K562 (cell line): ENCODE data around the gene GYS1. TPM values are rescaled to one million over a fixed set of nuclear protein-coding genes. Genes with fewer than 3 reads are reported as not detected.

Experiments
- AFF4 ChIP-seq: sonication (generic); formaldehyde crosslinking; IDR thresholded peaks from 2 replicates; pipeline ENCODE4 v1.8.0; 2023; ENCODE audit warnings: mild to moderate bottlenecking, missing genetic modification reagents
- ASH1L ChIP-seq: fragments of 450-650 bp; IDR thresholded peaks from 2 replicates; pipeline ENCODE4 v1.6.1; 2018; ENCODE audit warnings: borderline replicate concordance, mild to moderate bottlenecking, low read depth; ENCODE audit not compliant: partially characterized antibody
- BRF1 ChIP-seq: IDR thresholded peaks from 3 replicates; pipeline ENCODE4 v1.6.1; 2011; ENCODE audit warnings: borderline replicate concordance, mild to moderate bottlenecking; ENCODE audit not compliant: insufficient read length; ENCODE audit errors: extremely low read depth
- CHAMP1 ChIP-seq: fragments of 450-650 bp; IDR thresholded peaks from 2 replicates; pipeline ENCODE4 v1.6.1; 2016; ENCODE audit warnings: mild to moderate bottlenecking
- CHD4 ChIP-seq: fragments of 200-600 bp; sonication (generic); IDR thresholded peaks from 3 replicates; pipeline ENCODE4 v1.6.1; 2012; ENCODE audit warnings: low read depth, mild to moderate bottlenecking, mixed read lengths, low read length, inconsistent platforms; ENCODE audit not compliant: insufficient read depth, insufficient replicate concordance, poor library complexity, severe bottlenecking
- ETV5 ChIP-seq: sonication (generic); formaldehyde crosslinking; IDR thresholded peaks from 2 replicates; pipeline ENCODE4 v1.4.0; 2020; ENCODE audit warnings: low read depth, mild to moderate bottlenecking, missing genetic modification reagents
- MCM2 ChIP-seq: fragments of 450-650 bp; IDR thresholded peaks from 2 replicates; pipeline ENCODE4 v1.6.1; 2017; ENCODE audit warnings: low read depth, mild to moderate bottlenecking
- NCOA1 ChIP-seq: fragments of 450-650 bp; IDR thresholded peaks from 2 replicates; pipeline ENCODE4 v1.6.1; 2016; ENCODE audit warnings: low read depth
- POLR2H ChIP-seq: IDR thresholded peaks from 2 replicates; pipeline ENCODE4 v1.6.1; 2016; ENCODE audit warnings: missing genetic modification characterization, low read depth, mild to moderate bottlenecking, control low read depth, missing compliant biosample characterization, moderate library complexity
- SMARCA5 ChIP-seq: fragments of 450-650 bp; IDR thresholded peaks from 2 replicates; pipeline ENCODE4 v1.6.1; 2016
- SREBF1 ChIP-seq: fragments of 150-350 bp; IDR thresholded peaks from 2 replicates; pipeline ENCODE4 v1.6.1; 2014; ENCODE audit warnings: antibody characterized with exemption, low read depth, low read length, borderline replicate concordance
- ZBTB8A ChIP-seq: fragments of 450-650 bp; IDR thresholded peaks from 2 replicates; pipeline ENCODE4 v1.6.1; 2018; ENCODE audit warnings: mild to moderate bottlenecking, moderate library complexity; ENCODE audit not compliant: partially characterized antibody
- ZNF12 ChIP-seq: sonication (generic); formaldehyde crosslinking; IDR thresholded peaks from 2 replicates; pipeline ENCODE4 v1.4.0; 2020; ENCODE audit warnings: mild to moderate bottlenecking, missing genetic modification reagents
- ZNF174 ChIP-seq: fragments of 250-450 bp; sonication (Bioruptor Pico); IDR thresholded peaks from 2 replicates; pipeline ENCODE4 v1.4.0; 2020; ENCODE audit warnings: mild to moderate bottlenecking
- ZNF561 ChIP-seq: fragments of 450-650 bp; formaldehyde crosslinking; conservative IDR thresholded peaks from 2 replicates; pipeline ENCODE4 v1.4.0; 2020; ENCODE audit warnings: mild to moderate bottlenecking, moderate library complexity
- ZNF589 ChIP-seq: fragments of 200-800 bp; sonication (Bioruptor generic); IDR thresholded peaks from 2 replicates; pipeline ENCODE4 v1.6.1; 2016; ENCODE audit warnings: low read depth, missing genetic modification characterization, missing compliant biosample characterization
- ZSCAN32 ChIP-seq: fragments of 450-650 bp; formaldehyde crosslinking; IDR thresholded peaks from 2 replicates; pipeline ENCODE4 v1.4.0; 2020; ENCODE audit warnings: mild to moderate bottlenecking, moderate library complexity
- polyA plus RNA-seq, 8 experiments: library from polyadenylated mRNA; depleted of rRNA in 4 of 8; stranded (reverse) in 5 of 8; unstranded in 3 of 8; fragments of >200 nt; fragmentation: Nextera tagmentation in 2 of 8; fragmentation: Illumina TruSeq in 1 of 8; extraction: Ambion mirVana in 2 of 8; extraction: Trizol in 1 of 8; gene quantifications; 2 replicates each; pipeline versions ENCODE4 v1.2.1 to v1.2.3, GENCODE V29; 2011 to 2014; ENCODE audit warnings: inconsistent platforms in 1 of 8, missing spikeins in 1 of 8
- total RNA-seq, 7 experiments: library from RNA; depleted of rRNA in 6 of 7; stranded (reverse); fragments of >200 nt in 6 of 7; fragmentation: Illumina TruSeq in 2 of 7; extraction: Trizol in 2 of 7; gene quantifications; 2 replicates each; pipeline versions ENCODE4 v1.2.1 to v1.2.3, GENCODE V29; 2011 to 2021; ENCODE audit warnings: low replicate concordance in 1 of 7
- TF ChIP-seq, protein P1 (sequence below), 2 experiments: IDR thresholded peaks; 2 replicates each; pipeline ENCODE4 v1.6.1; 2011; ENCODE audit warnings: borderline replicate concordance in 1 of 2, control low read depth in 1 of 2, low read depth in 1 of 2, low read length in 1 of 2, mild to moderate bottlenecking in 1 of 2, mixed read lengths in 1 of 2, moderate library complexity in 1 of 2; ENCODE audit not compliant: insufficient read depth in 1 of 2, insufficient read length in 1 of 2, poor library complexity in 1 of 2, severe bottlenecking in 1 of 2; ENCODE audit errors: extremely low read depth in 1 of 2
- TF ChIP-seq, protein P2 (sequence below): sonication (generic); formaldehyde crosslinking; IDR thresholded peaks from 2 replicates; pipeline ENCODE4 v1.9.0; 2022; ENCODE audit warnings: mild to moderate bottlenecking, missing genetic modification reagents

Gene GYS1
- total and polyA plus RNA-seq, 9 of the 15 experiments (the other 6 are each of a cell fraction or from before 2014, with no cell fraction given): 1.9 to 31.1 (median 15.2) TPM

DNA sequence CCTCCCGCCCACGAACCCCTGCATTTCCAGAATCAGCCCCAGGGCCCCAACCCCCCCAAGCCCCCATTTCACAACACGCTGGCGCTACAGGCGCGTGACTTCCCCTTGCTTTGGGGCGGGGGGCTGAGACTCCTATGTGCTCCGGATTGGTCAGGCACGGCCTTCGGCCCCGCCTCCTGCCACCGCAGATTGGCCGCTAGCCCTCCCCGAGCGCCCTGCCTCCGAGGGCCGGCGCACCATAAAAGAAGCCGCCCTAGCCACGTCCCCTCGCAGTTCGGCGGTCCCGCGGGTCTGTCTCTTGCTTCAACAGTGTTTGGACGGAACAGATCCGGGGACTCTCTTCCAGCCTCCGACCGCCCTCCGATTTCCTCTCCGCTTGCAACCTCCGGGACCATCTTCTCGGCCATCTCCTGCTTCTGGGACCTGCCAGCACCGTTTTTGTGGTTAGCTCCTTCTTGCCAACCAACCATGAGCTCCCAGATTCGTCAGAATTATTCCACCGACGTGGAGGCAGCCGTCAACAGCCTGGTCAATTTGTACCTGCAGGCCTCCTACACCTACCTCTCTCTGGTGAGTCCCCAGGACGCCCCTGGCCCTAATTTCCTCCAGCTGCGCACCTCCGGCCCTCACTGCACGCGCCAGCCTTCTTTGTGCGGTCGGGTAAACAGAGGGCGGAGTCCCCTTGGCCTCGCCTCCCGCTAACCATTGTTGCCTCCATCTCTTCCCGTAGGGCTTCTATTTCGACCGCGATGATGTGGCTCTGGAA lies 27.9 kb downstream of the GYS1 start, which contains the start of gene FTL (continued):
- TF ChIP-seq ZNF561 (no peak), NCOA1 (no peak), MCM2 (no peak), BRF1 (no peak), ZSCAN32 (CRISPR knock-in tag) (no peak), SMARCA5 (no peak), ZNF589 (CRISPR knock-in tag) (0 out of 2 replicates have a peak, but pooled peaks have one; percentile 3), SREBF1 (no peak), ETV5 (CRISPR knock-in tag) (peak; percentile 88; the same call in 1 of the 2 replicates), POLR2H (peak; percentile 99), AFF4 (CRISPR knock-in tag) (peak; percentile 100), ZNF12 (peak; percentile 79), ZNF174 (CRISPR knock-in tag) (no peak), ASH1L (peak; percentile 33), ZBTB8A (no peak), CHD4 (no peak), CHAMP1 (no peak)
- TF ChIP-seq, protein P1, sequence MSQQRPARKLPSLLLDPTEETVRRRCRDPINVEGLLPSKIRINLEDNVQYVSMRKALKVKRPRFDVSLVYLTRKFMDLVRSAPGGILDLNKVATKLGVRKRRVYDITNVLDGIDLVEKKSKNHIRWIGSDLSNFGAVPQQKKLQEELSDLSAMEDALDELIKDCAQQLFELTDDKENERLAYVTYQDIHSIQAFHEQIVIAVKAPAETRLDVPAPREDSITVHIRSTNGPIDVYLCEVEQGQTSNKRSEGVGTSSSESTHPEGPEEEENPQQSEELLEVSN (IDR thresholded peaks at IDR 0.05; ENCODE audit: borderline replicate concordance in 1 of 2, extremely low read depth in 1 of 2, insufficient read depth in 1 of 2, insufficient read length in 1 of 2, low read depth in 1 of 2, low read length in 1 of 2, poor library complexity in 1 of 2, severe bottlenecking in 1 of 2): peak in 1 of 2 experiments; percentile 13
- TF ChIP-seq, protein P2, sequence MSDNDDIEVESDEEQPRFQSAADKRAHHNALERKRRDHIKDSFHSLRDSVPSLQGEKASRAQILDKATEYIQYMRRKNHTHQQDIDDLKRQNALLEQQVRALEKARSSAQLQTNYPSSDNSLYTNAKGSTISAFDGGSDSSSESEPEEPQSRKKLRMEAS (CRISPR knock-in tag): no peak; the same call in 1 of the 2 replicates
